GM10266 (cell line): ENCODE data around the gene SETD3.

Source experiments
- DNase-seq: peaks from one replicate; pipeline ENCODE4 v3.0.0; 2012; ENCODE audit errors: extremely low spot score
- CTCF ChIP-seq: IDR thresholded peaks from 2 replicates; pipeline ENCODE4 v1.5.1; 2012; ENCODE audit warnings: mild to moderate bottlenecking, low read depth; ENCODE audit not compliant: control insufficient read depth, insufficient read depth; ENCODE audit errors: missing control alignments

SETD3 gene

DNA sequence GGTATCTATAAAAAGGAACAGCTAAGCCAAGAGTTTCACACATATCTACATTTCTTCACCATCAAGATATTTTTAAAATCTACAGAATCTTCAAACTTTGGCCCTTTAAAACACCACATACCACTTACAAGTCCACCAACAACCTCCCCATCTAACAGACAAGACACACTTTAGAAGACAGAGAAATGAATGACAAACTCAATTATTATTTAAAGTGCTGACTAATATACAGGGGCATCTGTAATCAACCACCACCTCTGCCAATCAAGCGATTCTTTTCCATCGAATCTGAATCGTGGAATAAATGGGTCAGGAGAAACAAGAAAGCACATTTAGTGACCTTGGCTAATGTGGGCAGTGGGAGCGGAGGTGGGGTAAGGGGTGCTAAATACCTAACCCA, 7.7 kb downstream of the SETD3 start:
- no peak for DNase-seq
- TF ChIP-seq CTCF = no peak

DNA sequence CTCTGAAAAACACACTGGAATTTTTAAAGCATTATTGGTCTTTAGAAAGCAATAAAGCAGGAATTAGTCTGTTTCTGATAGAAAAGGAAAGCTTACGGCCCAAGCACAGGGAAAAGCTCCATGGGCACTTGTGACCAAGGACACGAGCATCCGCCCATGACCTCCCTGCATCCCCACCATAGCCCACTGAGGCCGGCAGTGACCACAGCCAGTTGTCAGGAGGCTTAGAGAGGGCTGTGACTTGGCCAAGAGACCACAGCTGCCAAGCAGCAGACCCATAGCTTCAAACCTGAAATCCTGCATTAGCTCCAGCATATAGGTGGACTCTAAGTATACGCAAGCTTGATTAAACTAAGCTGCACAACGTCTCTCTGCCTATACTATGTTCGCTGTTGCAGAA, 8.9 kb downstream of the SETD3 start:
- no peak for TF ChIP-seq CTCF
- DNase-seq = no peak

GRCh38 chr14:99468836-99469592, 11.6 kb downstream of the SETD3 start:
- TF ChIP-seq CTCF = no peak
- DNase-seq = no peak

DNA sequence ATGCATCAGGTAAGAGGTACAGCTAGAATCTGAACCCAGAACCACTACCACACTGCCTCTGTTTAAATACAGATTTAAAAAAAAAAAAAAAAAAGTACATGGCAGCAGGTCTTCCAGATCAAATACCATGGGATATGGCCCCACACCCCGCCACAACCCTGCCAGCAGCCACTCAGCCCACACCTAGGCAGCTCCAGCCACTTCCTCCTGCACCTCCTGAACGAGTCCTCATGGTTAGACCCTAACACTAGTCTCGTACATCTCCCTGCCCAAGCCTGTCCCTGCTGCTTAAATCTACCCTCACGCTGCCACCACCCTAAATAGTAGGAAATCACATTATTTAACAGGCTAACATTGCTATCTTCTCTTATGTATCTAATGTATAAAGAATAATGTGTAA, 12.6 kb downstream of the SETD3 start:
- no peak for TF ChIP-seq CTCF
- DNase-seq = no peak

DNA sequence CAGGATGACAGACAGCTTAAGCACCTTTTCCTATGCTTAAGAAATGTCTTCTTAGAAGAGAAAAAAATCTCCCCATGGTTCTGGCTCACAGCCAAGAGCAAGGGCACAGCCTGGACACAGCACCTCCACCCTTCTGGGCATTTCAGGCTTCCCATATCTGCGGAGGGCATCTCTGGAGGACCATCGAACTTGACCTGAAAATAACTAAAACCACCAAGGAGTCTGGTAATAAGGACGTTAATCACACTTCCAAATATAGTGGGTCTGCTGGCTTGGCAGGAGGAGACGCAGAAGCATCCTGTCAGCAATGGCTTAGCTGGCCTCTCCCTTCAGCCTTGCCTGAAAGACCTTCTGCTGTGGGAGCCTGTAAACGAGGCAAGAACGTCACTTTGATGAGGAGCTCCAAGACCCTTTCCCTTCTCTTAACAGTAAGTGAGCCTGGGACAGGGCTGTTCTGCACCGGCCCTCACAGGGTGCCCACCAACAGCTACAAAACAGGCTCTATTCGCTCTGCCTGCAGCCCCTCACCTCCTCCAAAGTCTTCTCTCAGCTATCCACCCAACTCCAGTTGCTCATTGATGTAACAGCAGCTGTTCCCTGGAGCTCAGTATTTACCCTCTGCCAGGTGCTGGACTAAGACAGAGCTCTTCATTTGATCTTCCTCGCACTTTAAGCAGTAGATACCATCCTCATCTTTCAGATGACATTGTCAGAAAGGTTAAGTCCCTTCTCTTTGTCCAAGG, 13.2 kb downstream of the SETD3 start:
- no peak for TF ChIP-seq CTCF
- no peak for DNase-seq

DNA sequence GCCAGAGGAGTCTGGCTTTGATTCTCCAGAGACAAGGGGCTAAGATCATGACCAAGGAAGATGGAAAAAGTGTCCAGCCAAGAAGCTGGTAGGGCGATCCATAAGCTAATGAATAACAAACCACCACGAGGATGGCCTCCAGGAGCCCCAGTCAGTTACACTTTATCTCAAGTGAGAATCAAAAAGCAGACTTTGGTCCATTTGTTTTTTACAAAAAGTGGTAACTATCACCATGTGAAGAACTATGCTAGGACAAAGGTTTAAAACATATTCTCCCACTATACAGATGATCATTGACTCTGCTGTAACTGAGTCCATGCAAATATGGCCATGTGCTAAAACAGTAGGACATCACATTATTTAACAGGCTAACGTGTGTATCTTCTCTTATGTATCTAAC, 13.9 kb downstream of the SETD3 start:
- no peak for TF ChIP-seq CTCF

DNA sequence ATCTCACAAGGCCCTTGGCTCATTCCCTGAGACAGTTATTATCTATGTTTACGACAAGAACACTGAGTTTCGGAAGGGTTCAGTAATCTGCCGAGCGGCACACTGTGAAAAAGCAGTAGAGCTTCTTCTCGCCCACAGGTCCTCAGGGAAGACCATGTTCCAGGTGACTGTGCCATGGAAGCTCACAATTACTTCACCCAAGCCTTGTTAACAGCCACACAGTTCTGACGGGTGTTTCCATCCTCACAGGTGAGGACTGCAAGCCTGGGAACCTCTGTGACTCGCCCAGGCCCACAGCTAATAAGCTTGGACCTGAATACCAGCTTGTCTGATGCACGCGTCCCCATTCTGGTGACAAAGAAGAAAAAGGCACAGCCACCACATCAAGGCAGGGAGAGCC, 15.4 kb downstream of the SETD3 start:
- no peak for DNase-seq
- no peak for TF ChIP-seq CTCF

More for the DNA sequence above, 13.9 kb downstream of the SETD3 start:
- no peak for DNase-seq
